ENCODE measurements around the gene VGLL1. TPM values are rescaled to one million over a fixed set of nuclear protein-coding genes. Genes with fewer than 3 reads are reported as not detected.

Gene VGLL1
- total and polyA plus RNA-seq, 10 of the 15 experiments (the other 5 are each of a cell fraction or from before 2014, with no cell fraction given) = not detected

DNA sequence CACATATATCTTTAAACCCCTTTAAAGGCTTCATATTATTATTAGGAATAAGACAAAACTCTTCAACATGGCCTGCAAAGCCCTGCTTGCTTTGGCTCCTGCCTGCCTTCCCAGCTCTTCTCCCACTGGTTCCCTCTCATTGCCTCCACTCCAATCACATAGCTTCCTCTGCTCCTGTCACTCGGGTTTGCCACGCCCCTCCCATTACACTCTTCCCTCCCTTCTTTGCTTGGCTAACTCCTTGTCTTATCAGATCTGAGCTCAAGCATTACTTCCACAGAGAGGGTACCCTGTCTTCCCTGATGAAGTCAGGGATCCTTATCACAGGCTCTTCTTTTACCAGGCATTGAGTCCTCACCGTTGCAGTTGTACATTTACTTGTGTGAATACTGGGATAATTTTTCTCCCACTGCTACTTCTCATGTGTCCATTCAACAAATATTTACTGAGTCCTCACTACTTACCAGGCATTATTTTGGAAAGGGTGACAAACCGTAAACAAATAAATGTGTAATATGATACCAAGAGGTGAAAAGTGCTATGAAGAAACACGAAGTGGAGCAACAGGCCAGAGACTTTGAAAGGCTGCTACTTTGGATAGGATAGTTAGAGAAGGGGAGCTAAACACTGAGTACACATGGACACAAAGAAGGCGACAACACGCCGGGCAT, 3.2 kb upstream of the VGLL1 start:
- ATAC-seq = no peak
- Histone ChIP-seq H4K20me1 (ENCODE audit: control insufficient read depth, insufficient read depth) (no peaks in the 10 kb centered on the region), H3K9me3 (replicated peaks; ENCODE audit: control insufficient read depth, insufficient read depth, low read length) (no peaks in the 10 kb centered on the region), H3K27me3 (replicated peaks in 1 of 2; ENCODE audit: control insufficient read depth in 2 of 2, insufficient read depth in 2 of 2, low read length in 1 of 2) (no peaks in the 10 kb centered on the region), H3K27ac (ENCODE audit: control insufficient read depth, insufficient read depth) (no peak overlapping the region), H3K4me1 (ENCODE audit: control insufficient read depth, insufficient read depth, low read length) (no peaks in the 10 kb centered on the region), H3K9ac (ENCODE audit: control insufficient read depth, insufficient read depth, low read length) (no peak overlapping the region), H3K4me3 (no peak overlapping the region), H3K36me3 (ENCODE audit: control insufficient read depth in 2 of 2, insufficient read depth in 2 of 2, low read length in 1 of 2) (no peaks in the 10 kb centered on the region), H3K4me2 (ENCODE audit: control insufficient read depth, insufficient read depth) (no peak overlapping the region), H2AFZ (ENCODE audit: control insufficient read depth, low read depth, low read length) (no peak overlapping the region), H3K79me2 (ENCODE audit: control insufficient read depth, insufficient read depth, low read length) (no peaks in the 10 kb centered on the region)
- no peak for TF ChIP-seq TCF12 (IDR thresholded peaks at IDR 0.05; ENCODE audit: low read depth, low read length)
- TF ChIP-seq MEF2A (IDR thresholded peaks at IDR 0.05; ENCODE audit: insufficient read depth, low read depth, low read length) = no peak
- TF ChIP-seq, protein P1, sequence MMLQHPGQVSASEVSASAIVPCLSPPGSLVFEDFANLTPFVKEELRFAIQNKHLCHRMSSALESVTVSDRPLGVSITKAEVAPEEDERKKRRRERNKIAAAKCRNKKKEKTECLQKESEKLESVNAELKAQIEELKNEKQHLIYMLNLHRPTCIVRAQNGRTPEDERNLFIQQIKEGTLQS (IDR thresholded peaks at IDR 0.05; ENCODE audit: borderline replicate concordance, extremely low read depth, low read depth, low read length) = no peak
- no peak for TF ChIP-seq MTA2 (IDR thresholded peaks at IDR 0.05; ENCODE audit: low read depth)
- no peak for TF ChIP-seq NRF1 (conservative IDR thresholded peaks at IDR 0.05; ENCODE audit: low read depth, low read length)
- TF ChIP-seq PML (IDR thresholded peaks at IDR 0.05; ENCODE audit: low read length) = no peak
- TF ChIP-seq ETV6 (conservative IDR thresholded peaks at IDR 0.05 in 1 of 2, IDR thresholded peaks at IDR 0.05 in 1 of 2; ENCODE audit: borderline replicate concordance in 1 of 2, low read depth in 1 of 2) = no peak
- SMC1A ChIA-PET (ENCODE audit: uncharacterized antibody, unreplicated experiment) = no interaction called here
- FAIRE-seq = no peak
- RAD21 ChIA-PET (ENCODE audit: unreplicated experiment) = no interaction called here
- POLR2A ChIA-PET = no interaction called here
- intact Hi-C loops (cut with micrococcal nuclease; ENCODE audit: unreplicated experiment) = no loop called here
- WGBS (ENCODE audit: insufficient coverage, insufficient replicate concordance, low lambda C conversion rate, missing lambda C conversion rate) = 46% methylated on average over 8 of the region's 8 CpGs
- in situ Hi-C loops (cut with MboI) = no loop called here
- BruUV-seq (replicated peaks) = no TSS peak
- CTCF ChIA-PET = no interaction called here
- DNase-seq (ENCODE audit: low read depth, low spot score) = no peak

GRCh38 chrX:136529795-136530194, 2.2 kb upstream of the VGLL1 start:
- ATAC-seq = no peak
- no peaks in the 10 kb centered on the region for H3K9me3 ChIP-seq (replicated peaks; ENCODE audit: control insufficient read depth, insufficient read depth, low read length)
- WGBS (ENCODE audit: insufficient coverage, insufficient replicate concordance, low lambda C conversion rate, missing lambda C conversion rate) = 93% methylated on average over 2 of the region's 2 CpGs
- ChIA-PET POLR2A (no interaction called here), CTCF (no interaction called here), RAD21 (ENCODE audit: unreplicated experiment) (no interaction called here), SMC1A (ENCODE audit: uncharacterized antibody, unreplicated experiment) (no interaction called here)
- H3K4me1 ChIP-seq (ENCODE audit: control insufficient read depth, insufficient read depth, low read length) = no peaks in the 10 kb centered on the region
- H3K4me3 ChIP-seq = no peak overlapping the region
- intact Hi-C loops (cut with micrococcal nuclease; ENCODE audit: unreplicated experiment) (no loop called here), in situ Hi-C loops (cut with MboI) (no loop called here)
- H3K9ac ChIP-seq (ENCODE audit: control insufficient read depth, insufficient read depth, low read length) = no peak overlapping the region
- no peak overlapping the region for H3K27ac ChIP-seq (ENCODE audit: control insufficient read depth, insufficient read depth)
- no peaks in the 10 kb centered on the region for H3K79me2 ChIP-seq (ENCODE audit: control insufficient read depth, insufficient read depth, low read length)
- no peaks in the 10 kb centered on the region for H4K20me1 ChIP-seq (ENCODE audit: control insufficient read depth, insufficient read depth)
- BruUV-seq (replicated peaks) = no TSS peak
- no peak overlapping the region for H2AFZ ChIP-seq (ENCODE audit: control insufficient read depth, low read depth, low read length)
- H3K27me3 ChIP-seq (replicated peaks in 1 of 2; ENCODE audit: control insufficient read depth in 2 of 2, insufficient read depth in 2 of 2, low read length in 1 of 2) = no peaks in the 10 kb centered on the region
- H3K4me2 ChIP-seq (ENCODE audit: control insufficient read depth, insufficient read depth) = no peak overlapping the region
- TF ChIP-seq IKZF1 (conservative IDR thresholded peaks at IDR 0.05) = no peak
- DNase-seq (ENCODE audit: low read depth, low spot score) = no peak
- H3K36me3 ChIP-seq (ENCODE audit: control insufficient read depth in 2 of 2, insufficient read depth in 2 of 2, low read length in 1 of 2) = no peaks in the 10 kb centered on the region
- no peak for FAIRE-seq

Data from GM12878 (cell line).